HG02885 (cell line): ENCODE results near the gene ZMYM5.
"Not testable (repeated sequence)": the region's sequence is repeated elsewhere in the genome, so short reads cannot be mapped to it uniquely, and the experiment has no call there.

ENCODE experiments used
- ATAC-seq: cut with Tn5 transposase; IDR thresholded peaks from one replicate; pipeline ENCODE4 v1.9.1; 2021; ENCODE audit warnings: mild to moderate bottlenecking; ENCODE audit not compliant: unreplicated experiment, poor library complexity

Gene ZMYM5

DNA sequence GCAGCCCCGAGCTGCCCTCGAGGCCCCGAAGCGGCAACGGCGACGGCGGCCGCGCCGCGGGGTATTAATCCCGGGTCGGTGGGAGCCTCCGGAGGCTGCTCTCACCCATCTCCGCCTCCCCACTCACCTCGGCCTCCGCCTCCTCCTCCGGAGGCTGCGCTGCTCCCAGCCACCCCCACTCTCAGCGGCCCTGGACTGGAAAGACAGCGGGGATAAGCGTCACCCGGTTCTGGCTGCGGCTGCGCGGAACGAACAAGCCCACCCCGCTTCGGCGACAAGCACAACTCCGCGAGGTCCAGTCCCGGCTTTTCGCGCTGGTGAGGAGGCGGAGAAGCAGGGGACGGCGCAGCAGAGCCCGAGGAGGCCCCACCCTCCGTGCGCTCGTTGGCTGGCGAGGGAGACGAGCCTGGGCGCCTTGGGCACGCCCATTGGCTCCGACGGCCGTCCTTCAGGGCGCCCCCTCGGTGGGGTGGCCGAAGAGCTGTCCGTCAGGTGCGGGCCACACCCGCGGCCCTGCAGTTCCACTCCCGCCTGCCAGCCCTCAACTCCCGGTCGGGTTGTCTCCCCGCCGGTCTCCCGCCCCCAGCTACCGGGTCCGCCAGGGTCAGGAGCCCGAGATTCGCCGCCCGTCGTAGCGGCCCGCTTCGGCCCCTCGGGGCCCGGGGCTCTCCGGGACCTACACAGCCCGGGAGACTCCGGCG is at the start of gene ZMYM5:
TSS of gene ZMYM5 (minus strand) at position 327 of the 701 bp plus-strand sequence. CDS start 11,469 bp downstream, outside the sequence.
- ATAC-seq: peak; percentile 85

DNA sequence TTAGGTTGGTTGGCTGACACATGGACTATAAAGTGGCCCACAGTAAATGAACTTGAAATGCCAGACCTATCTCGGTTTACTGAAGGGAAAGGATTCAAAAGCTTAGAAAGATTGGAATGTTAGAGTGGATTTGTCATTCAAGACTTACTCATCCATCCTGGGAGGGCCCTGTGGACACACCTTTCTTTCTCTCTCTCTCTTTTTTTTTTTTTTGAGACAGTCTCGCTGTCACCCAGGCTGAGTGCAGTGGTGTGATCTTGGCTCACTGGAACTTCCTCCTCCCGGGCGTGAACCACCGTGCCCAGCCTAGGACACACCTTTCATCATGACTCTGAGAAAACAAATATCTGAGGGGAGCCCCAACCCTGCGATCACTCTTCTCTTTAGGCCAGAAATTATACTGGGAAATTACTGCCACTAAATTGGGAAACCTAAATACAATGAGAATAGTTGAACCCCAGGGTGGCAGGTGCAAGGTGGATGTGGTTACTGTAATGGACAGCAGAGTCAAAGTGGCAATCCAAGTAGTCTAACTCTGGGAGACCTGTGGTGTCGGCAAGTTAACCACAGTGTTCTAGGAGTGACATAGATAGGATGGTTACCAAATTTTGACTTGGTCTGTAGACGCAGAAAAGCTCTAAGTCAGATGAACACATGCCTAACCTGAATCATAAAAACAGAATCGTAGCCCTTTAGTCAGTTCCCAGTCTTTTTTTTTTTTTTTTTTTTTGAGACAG is 47.1 kb upstream of the ZMYM5 start:
- ATAC-seq: no peak

DNA sequence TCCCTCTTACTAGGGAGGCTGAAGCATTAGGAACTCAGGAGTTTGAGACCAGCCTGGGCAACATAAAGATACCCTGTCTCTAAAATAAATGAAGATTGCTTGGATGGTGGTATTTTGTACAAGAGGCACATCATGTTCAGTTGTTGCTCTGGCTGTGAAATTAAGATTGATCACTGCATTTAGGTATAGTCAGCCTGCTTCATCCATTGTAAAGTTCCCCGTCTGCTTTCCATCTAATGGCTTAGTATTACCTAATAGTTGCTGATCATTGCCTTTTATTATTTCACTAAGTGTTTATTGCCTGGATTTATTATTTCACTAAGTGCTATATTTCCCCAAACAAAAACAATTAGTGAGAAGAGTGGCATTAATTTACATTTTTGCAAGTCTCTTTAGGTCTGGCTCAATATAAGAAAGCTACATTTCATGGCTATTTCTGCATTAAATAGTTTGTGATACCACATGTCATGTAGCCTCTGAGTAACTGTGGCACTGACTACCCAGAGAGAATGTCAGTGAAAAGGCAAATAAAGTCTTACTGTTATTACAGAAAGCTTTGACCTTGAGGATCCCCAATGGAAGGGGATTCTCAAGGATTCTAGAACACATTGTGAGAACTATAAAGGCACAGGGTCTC is 45.0 kb upstream of the ZMYM5 start:
- no peak for ATAC-seq

DNA sequence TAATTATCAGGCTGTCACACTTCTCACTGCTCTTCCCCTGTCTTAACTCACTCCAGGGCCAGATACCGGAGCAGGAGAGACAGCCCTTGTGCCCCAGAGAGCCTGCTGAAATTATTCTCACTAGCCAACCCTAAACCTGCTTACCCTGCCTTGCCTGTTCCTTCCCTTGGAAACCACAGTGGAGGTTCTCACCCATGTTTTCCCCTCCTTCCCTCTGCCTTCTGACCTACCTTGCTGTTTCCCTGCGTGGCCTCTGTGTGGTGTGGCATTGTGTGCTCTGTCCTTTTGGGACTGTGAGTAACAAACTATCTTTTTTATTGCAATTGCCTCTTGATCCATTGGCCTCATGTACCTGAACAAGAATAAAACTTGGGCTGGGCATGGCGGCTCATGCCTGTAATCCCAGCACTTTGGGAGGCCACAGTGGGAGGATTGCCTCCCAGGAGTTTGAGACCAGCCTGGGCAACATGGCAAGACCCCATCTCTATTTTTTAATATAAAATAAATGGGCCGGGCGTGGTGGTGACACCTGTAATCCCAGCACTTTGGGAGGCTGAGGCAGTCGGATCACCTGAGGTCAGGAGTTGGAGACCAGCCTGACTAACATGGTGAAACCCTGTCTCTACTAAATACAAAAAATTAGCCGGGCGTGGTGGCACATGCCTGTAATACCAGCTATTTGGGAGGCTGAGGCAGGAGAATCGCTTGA is 42.2 kb upstream of the ZMYM5 start:
- not testable (repeated sequence) for ATAC-seq

DNA sequence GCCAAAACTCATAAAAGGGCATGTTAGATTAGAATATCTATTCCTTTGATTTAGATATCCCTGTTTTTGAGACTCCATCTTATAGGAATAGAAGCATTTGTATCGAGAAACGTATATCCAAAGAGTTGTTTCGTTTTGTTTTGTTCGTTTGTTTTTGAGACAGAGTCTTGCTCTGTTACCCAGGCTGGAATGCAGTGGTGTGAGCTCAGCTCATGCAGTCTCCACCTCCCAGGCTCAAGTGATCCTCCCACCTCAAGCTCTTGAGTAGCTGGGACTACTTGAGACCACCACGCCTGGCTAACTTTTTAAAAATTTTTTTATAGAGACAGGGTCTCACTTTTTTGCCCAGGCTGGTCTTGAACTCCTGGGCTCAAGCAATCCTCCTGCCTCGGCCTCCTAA is 26.6 kb upstream of the ZMYM5 start:
- no peak for ATAC-seq

DNA sequence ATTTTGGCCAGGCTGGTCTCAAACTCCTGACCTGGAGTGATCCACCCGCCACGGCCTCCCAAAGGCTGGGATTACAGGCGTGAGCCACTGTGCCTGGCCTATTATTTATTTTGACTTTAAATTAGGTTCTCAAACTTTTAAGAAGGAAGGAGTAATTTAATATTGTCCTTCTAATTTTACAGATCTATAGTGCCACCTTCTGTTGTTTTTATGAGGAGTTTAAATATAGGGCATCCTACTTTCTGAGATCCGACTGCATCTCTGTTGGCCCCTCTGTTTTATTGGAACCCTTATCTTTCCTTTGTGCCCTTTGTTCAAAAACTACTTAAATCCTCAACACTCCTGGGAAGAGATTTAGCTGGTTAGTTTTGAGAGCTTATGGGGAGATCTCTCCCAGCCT is 25.4 kb upstream of the ZMYM5 start:
- ATAC-seq: no peak

DNA sequence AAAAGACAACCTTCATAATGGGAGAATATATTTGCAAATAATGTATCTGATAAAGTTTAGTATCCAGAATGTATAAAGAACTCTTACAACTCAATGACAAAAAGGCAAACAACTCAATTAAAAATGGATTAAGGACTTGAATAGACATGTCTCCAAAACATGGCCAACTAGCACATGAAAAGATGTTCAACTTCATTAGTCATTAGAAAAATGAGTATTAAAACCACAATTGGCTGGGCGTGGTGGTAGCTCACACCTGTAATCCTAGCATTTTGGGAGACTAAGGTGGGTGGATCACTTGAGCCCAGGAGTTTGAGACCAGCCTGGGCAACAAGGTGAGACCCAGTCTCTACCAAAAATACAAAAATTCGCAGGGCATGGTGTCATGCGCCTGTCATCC is 18.8 kb upstream of the ZMYM5 start:
- no peak for ATAC-seq

DNA sequence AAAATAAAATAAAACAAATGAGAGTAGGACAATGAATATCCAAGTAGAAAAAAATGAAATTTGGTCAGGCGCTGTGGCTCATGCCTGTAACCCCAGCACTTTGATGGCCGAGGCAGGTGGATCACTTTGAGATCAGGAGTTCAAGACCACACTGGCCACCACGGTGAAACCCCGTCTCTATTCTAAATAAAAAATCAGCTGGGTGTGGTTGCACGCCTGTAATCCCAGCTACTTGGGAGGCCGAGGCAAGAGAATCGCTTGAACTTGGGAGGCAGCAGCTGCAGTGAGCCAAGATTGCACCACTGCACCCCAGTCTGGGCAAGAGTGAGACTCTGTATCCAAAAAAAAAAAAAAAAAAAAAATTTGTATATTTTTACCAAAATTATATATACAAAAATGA is 18.2 kb upstream of the ZMYM5 start:
- no peak for ATAC-seq

DNA sequence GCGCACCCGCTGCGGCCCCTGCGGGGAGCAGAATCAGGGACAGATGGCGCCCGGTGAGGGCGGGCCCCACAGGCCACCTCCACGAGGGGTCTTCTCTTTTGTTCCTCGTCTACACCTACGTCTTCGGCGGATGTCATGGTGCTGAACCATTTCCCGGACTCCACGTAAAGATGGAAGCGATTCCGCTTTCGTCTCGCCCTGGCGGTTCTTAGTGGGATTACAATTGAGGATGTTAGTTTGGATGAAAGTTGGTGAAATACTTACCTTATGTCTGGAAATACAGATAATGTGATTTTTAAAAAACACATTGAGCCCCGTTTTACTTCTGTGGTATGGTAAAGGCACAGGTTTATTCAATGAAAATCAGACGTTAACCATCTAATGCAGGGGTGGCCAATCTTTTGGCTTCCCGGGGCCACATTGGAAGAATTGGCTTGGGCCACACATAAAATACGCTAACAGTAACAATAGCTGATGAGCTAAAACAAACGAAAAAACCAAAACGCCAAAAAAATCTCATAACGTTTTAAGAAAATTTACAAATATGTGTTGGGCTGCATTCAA is 1.4 kb upstream of the ZMYM5 start:
- ATAC-seq: peak; percentile 4

DNA sequence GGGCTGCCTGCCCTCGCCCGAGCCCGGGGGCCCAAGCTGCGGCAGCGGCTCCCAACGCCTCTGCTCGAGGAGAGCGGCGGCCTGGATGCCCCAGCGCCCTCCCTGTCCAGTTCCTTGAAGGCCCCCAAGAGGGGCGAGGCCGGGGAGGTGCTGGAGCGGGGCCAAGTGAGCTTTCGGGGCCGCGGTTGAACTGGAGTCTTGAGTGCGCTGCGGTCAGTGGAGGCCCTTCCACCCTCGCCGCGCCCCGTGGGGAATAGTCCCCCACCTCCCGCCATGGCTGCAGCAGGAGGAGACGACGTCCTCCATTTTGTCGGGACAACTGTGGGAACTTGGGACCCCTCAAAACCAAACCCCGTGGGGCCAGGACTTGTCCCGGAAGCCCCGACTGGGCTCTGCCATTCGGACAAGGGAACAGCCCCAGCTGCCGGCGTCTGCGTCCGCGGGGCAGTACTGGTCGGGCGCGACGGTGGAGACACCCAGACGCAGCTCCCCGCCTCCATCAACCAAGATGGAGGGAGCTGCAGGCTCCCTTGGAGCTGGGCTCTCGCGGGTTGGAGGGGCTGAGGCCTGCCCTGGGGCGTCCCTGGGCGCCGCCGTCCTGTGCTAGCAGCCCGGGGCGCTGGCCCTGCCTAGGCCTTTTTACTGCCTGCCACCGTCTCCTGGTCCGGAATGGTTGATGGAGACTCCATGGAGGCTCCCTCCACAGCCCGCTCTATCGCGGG is 736 bp upstream of the ZMYM5 start:
- ATAC-seq: peak; percentile 31

DNA sequence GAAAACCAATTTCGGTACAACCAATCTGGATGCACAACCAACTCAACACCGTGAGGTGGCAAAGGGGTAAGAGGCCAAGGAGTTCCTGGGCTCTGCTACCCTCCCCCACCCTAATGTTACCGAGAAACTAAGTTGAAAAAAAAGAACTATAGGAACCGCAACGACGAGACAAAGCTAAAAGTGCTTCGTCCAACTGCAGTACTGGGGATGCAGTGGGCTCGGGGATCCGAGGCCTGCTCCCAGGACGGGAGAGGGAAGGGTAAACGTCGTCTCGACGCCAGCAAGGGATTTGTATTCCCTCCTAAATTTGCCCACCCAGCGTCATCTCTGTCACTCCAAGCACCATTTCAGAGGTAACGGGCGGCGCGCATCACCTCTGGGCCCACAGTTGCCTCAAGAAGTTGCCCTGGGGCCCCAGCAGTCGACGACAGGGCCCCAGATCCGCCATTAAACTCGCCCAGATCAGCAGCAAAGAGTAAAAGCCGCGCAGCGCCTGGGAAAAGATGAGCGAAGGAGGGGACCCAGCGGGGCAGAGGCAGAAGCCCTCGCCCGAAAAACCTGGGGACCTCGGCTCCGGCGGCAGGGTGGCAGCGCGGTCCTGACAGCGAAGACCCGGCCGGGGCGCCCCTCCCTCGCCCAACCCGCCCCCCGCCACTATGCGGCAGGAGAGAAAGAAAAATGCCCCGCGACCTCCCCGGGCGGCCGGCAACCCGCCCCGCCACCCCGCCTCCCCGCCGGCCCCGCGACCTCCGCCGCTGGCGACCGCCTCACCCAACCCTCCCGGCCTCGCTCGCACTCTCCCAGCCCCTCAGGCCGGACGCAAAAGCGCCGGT is 752 bp downstream of the ZMYM5 start:
- ATAC-seq: peak; percentile 2

DNA sequence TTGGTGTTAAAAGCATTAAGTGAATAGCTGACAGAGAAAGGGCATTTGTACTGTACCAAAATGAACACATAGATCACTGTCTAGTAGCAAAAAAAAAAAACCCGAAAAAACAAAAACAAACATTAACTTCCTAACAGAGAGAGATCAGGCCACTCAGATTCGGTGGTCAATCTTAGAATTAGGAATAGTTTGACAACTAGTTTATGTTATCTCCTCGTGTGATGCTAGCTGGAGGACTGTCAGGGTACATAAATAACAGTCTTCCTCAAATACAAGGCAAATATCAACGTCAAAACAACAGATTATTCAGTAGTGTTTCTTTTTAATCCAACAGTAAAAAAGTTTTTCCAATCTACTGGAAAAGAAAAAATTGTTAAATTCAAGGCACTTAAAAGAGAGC is 1.7 kb downstream of the ZMYM5 start:
- no peak for ATAC-seq

DNA sequence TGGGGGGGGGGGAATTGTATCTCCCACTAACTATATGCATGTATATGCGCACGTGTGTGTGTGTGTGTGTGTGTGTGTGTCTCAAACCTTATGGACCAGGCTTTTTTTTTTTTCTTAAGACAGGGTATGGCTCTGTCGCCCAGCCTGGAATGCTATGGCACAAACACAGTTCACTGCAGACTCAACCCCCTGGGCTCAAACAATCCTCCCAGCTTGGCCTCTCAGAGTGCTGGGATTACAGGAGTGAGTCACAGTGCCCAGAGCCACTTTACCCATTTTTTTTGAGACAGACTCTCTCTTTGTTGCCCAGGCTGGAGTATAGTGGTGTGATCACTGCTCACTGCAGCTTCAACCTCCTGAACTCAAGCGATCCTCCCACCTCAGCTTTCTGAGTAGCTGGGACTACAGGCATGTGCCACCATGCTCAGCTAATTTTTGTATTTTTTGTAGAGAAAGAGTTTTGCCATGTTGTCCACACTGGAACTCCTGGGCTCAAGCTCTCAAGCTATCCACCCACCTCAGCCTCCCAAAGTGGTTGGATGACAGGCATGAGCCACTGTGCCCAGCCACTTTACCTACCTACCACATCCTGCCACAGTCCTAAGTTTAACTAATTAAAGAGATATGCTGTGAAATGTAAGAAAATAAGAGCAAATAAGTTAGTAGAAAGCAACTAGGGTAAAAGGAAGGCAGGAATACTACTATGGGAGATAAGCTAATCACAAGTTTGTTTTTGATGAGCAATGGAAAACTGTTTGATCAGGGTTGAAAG is 2.4 kb downstream of the ZMYM5 start:
- ATAC-seq: no peak

DNA sequence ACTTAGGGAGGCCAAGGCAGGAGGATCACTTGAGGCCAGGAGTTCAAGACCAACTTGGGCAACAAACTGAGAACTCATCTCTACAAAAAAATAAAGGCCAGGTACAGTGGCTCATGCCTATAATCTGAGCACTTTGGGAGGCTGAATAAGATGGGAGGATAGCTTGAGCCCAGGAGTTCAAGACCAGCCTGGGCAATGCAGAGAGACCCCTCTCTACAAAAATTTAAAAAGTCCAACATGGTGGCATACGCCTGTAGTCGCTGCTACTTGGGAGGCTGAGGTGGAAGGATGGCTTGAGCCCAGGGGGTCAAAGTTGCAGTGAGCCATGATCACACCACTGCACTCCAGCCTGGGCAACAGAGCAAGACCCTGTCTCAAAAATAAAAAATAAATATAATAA is 5.8 kb downstream of the ZMYM5 start:
- not testable (repeated sequence) for ATAC-seq

DNA sequence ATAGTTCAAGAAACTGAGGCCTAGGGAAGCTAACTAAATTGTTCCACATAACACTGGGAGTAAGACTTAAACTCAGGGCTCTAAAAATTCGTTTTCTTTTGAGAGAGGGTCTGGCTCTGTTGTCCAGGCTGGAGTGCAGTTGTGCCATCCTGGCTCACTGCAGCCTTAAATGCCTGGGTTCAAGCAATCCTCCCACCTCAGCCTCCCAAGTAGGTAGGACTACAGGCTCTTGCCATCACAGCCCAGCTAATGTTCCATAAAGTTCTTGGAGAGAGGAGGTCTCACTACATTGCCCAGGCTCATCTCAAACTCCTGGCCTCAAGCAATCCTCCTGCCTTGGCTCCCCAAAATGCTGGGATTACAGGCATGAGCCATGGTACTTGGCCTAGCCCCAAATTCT is 10.7 kb downstream of the ZMYM5 start:
- no peak for ATAC-seq

DNA sequence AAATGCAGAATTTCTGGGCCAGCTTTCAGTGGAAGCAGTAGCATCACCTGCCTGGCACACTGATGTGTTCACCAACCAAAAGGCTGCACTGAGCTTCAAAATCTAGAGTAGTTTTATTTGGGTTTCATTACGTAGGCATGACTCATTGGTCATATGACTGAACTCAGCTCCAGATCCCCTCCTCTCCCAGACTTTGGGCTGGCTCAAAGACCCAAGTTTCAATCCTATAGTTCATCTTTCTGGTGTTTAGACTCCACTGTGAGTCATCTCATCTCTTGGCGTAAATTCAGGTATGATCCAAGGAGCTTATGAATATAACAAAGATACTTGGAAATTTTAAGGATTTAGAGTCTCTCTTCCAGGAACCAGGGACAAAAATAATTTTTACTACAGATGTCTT is 17.7 kb downstream of the ZMYM5 start:
- ATAC-seq: no peak

DNA sequence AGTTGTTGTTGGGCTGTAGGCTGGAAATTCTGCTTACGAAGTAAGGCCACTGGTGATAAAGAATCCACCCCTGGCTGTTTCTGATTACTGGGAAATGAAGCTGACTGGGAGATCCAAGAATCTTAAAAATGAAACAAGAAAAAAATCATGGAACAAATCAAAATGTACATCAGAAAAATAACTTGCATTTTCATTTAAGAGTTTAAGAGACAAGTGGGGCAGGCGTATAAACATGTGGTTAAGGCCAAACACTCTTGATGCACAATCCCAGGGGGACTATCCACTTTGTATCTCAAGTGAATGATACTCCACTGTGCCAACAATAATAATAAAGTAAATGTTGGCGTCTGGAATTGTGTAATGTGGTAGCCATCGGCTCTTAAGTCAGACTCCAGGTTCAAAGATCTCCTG is 24.6 kb downstream of the ZMYM5 start:
- ATAC-seq: no peak

DNA sequence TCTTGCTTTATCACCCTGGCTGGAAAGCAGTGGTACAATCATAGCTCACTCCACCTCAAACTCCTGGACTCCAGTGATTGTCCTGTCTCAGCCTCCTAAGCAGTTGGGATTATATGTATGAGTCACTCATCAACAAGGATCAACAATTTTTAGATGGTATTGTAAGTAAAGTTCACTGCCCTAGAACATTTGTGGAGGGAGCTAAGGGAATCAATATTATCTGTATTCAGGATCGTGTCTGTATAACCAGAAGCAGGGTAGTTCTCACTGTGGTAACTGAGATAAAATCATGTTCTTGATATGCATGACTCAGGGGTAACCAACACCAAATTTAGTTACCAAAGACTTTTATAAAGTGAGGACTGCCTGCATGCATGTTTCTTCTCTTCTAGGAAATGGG is 27.0 kb downstream of the ZMYM5 start:
- no peak for ATAC-seq
